Measurements from ENCODE around the gene BMS1.
"Not testable (repeated sequence)": the region's sequence is repeated elsewhere in the genome, so short reads cannot be mapped to it uniquely, and the experiment has no call there.

Gene BMS1

GRCh38 chr10:42795701-42796100 lies 13.1 kb downstream of the BMS1 start:
- DNase-seq (ENCODE audit: extremely low read depth, low read depth) = no peak
- TF ChIP-seq, protein P1, sequence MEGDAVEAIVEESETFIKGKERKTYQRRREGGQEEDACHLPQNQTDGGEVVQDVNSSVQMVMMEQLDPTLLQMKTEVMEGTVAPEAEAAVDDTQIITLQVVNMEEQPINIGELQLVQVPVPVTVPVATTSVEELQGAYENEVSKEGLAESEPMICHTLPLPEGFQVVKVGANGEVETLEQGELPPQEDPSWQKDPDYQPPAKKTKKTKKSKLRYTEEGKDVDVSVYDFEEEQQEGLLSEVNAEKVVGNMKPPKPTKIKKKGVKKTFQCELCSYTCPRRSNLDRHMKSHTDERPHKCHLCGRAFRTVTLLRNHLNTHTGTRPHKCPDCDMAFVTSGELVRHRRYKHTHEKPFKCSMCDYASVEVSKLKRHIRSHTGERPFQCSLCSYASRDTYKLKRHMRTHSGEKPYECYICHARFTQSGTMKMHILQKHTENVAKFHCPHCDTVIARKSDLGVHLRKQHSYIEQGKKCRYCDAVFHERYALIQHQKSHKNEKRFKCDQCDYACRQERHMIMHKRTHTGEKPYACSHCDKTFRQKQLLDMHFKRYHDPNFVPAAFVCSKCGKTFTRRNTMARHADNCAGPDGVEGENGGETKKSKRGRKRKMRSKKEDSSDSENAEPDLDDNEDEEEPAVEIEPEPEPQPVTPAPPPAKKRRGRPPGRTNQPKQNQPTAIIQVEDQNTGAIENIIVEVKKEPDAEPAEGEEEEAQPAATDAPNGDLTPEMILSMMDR (IDR thresholded peaks at IDR 0.05; ENCODE audit: low read depth, low read length) = no peak

DNA sequence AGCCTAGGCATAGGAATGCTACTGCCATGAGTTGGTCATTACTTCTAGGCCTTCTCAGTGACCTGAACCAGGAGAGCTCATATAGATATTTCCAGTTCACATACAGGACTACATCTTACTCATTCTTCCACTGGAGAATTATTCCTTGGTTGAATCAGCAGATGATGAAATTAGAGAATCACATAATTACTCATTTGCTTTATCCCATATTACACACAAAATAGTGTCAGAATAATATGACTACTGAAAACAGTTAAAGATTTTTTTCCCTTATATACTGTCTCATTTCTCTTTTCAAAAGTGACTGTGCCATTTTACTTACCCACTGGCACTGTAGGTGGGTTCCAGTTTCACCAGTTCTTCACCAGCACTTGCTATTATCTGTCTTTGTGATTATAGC lies 18.5 kb downstream of the BMS1 start:
- DNase-seq (ENCODE audit: extremely low read depth, low read depth) = no peak
- TF ChIP-seq, protein P1 (IDR thresholded peaks at IDR 0.05; ENCODE audit: low read depth, low read length) = no peak

DNA sequence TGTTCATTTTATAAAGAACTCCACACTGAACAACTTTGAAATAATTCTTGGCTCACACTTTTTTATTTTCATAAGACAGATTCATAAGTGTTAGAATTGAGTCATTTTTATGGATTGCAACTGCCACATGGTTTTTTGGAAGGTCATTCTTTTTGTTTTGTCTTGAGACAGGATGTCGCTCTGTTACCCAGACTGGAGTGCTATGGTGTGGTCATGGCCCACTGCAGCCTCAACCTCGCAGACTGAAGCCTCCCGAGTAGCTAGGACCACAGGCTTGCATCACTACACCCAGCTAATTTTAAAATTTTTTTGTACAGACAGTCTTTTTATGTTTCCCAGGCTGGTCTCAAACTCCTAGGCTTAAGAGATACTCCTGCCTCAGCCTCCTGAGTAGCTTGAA lies 20.3 kb downstream of the BMS1 start:
- TF ChIP-seq, protein P1 (IDR thresholded peaks at IDR 0.05; ENCODE audit: low read depth, low read length) = no peak
- DNase-seq (ENCODE audit: extremely low read depth, low read depth) = no peak

GRCh38 chr10:42809676-42810075 lies 27.1 kb downstream of the BMS1 start:
- TF ChIP-seq, protein P1 (IDR thresholded peaks at IDR 0.05; ENCODE audit: low read depth, low read length) = no peak
- no peak for DNase-seq (ENCODE audit: extremely low read depth, low read depth)

DNA sequence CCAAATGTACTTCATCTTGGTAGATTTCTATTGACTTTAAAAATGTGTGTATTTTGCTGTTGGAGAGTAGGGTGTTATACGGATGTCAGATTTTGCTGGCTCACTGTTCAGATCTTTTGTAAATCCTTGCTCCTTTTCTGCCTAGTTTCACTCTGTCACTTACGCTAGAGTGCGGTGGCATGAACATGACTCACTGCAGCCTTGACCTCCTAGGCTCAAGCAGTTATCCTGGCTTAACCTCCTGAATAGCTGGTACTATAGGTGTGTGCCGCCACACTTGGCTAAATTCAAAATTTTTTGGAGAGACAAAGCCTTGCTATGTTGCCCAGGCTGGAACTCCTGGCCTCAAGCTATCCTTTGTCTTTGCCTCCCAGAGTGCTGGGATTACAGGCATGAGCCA lies 29.4 kb downstream of the BMS1 start:
- TF ChIP-seq, protein P1 (IDR thresholded peaks at IDR 0.05; ENCODE audit: low read depth, low read length) = no peak
- no peak for DNase-seq (ENCODE audit: extremely low read depth, low read depth)

DNA sequence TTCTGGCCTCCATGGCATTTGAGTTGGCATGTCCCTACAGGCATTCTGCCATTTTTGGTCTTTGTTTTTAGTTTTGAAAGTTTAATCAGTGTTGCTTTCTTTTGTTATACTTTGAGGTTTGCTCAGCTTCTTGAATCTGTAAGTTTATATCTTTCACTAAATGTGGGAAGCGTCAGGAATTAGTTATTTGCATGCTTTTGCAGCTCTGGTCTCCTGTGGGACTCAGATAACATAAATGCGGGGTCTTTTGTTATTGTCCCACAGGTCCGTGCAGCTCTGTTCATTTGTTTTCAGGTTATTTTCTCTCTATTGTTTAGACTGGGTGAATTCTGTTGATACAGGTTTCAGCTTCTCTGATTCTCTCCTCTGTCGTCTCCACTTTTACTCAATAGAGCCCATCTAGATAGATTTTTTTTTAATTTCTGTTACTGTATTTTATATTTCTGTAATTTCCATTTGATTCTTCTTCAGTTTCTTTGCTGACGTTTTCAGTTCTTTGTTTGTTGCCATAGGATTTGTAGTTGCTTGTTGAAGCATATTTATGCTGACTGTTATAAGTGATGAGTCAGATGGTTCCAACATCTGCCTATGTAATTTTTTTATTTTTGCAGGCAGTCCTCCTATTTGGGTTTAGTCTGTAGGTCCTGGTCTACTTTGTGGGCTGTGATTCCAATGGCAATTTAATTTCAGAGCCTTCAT lies 31.5 kb downstream of the BMS1 start:
- DNase-seq (ENCODE audit: extremely low read depth, low read depth) = not testable (repeated sequence)

DNA sequence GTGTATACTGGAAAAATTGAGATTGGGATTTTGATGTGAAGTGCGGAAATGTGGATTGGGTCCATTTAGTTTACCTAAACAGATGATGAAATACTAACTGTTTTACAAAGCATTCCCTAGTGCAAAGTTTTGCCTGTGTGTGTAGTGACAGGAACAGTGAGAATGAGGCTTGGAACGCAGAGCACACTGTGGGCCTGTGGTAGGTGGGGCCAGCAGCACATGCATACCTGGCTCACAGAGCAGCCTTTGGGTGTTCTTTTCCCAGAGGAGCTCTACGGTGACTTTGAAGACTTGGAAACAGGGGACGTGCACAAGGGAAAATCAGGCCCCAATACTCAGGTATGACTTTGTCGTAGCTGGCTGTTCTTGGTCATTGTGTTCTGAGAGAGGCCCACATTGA lies 33.7 kb downstream of the BMS1 start:
- DNase-seq (ENCODE audit: extremely low read depth, low read depth) = not testable (repeated sequence)

GRCh38 chr10:42816912-42817311 lies 34.3 kb downstream of the BMS1 start:
- TF ChIP-seq, protein P1 (IDR thresholded peaks at IDR 0.05; ENCODE audit: low read depth, low read length) = no peak
- DNase-seq (ENCODE audit: extremely low read depth, low read depth) = no peak

DNA sequence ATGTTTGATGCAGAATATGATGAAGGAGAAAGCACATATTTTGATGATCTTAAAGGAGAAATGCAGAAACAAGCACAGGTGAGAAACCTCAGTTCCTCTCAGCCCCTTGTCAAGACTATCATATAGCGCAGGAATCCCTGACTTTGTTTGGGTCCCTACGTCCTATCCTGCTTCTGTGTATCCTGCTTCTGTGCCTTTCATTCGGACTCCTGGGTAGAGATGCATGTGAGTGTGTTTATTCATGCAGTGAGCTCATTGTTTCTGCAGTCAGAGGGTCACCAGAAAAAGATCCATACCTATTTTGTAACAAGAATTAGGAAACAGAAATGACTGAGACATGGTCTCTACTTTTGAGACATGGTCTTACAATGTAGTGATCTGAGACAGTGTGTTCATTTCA lies 34.8 kb downstream of the BMS1 start:
- not testable (repeated sequence) for DNase-seq (ENCODE audit: extremely low read depth, low read depth)

GRCh38 chr10:42826759-42827158 lies 44.2 kb downstream of the BMS1 start:
- not testable (repeated sequence) for DNase-seq (ENCODE audit: extremely low read depth, low read depth)
